OCI-LY7 (cell line): Measurements from ENCODE around the gene KLF11.

Source experiments
- EZH2phosphoT487 ChIP-seq: fragments of 200-600 bp; sonication (generic); IDR thresholded peaks from 2 replicates; pipeline ENCODE4 v1.6.1; 2018; ENCODE audit warnings: low read depth, borderline replicate concordance, mild to moderate bottlenecking, mixed run types, antibody characterized with exemption, low read length, moderate library complexity, mixed read lengths
- TF ChIP-seq, protein P1 (sequence below): fragments of 200-600 bp; sonication (generic); conservative IDR thresholded peaks from 2 replicates; pipeline ENCODE4 v1.5.1; 2014; ENCODE audit warnings: mild to moderate bottlenecking, antibody characterized with exemption, low read length, moderate library complexity, mixed read lengths

DNA sequence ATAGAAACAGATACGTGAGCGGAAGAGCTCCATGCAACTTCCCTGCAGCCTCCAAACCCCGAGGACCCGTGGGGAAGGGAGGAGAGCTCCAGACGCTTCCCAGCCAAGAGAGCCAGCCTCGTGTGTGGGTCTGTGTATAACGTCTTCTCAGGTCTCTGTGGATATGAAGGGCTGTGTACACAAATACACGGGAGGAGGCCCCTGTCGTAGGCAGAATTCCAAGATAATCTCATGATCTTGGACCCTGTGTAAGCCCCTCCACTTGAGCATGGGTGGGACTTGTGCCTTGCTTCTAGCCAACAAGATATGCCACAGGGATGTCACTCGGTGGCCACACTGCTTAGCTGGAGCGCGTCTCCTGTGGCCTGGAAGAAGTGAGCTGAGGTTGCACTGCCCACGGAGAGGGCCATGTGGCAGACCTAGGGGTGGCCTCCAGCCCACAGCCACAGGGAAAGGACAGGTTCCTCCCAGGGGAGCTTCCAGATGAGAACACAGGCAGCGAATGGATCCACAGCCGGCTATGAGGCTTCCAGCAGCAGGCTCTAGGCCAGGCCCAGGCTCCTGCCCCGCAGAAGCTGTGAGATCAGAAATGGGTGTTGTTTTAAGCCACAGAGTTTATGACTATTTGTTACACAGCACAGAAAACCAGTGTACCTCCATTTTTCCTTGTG lies 15.6 kb upstream of the KLF11 start:
- TF ChIP-seq, protein P1, sequence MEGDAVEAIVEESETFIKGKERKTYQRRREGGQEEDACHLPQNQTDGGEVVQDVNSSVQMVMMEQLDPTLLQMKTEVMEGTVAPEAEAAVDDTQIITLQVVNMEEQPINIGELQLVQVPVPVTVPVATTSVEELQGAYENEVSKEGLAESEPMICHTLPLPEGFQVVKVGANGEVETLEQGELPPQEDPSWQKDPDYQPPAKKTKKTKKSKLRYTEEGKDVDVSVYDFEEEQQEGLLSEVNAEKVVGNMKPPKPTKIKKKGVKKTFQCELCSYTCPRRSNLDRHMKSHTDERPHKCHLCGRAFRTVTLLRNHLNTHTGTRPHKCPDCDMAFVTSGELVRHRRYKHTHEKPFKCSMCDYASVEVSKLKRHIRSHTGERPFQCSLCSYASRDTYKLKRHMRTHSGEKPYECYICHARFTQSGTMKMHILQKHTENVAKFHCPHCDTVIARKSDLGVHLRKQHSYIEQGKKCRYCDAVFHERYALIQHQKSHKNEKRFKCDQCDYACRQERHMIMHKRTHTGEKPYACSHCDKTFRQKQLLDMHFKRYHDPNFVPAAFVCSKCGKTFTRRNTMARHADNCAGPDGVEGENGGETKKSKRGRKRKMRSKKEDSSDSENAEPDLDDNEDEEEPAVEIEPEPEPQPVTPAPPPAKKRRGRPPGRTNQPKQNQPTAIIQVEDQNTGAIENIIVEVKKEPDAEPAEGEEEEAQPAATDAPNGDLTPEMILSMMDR = no peak
- TF ChIP-seq EZH2phosphoT487 = no peak
